ENCODE data around the gene GRIK2.

GRCh38 chr6:101711518-101711917 is 318.0 kb downstream of the GRIK2 start:
- TF ChIP-seq CTCF (IDR thresholded peaks at IDR 0.05) (no peak), POLR2A (IDR thresholded peaks at IDR 0.05) (no peak), POLR2AphosphoS5 (IDR thresholded peaks at IDR 0.05) (no peak), EP300 (IDR thresholded peaks at IDR 0.05) (no peak)

Measured in suprapubic skin (tissue), 4 donors.